ENCODE results near the gene UNG.

UNG gene

GRCh38 chr12:109147954-109148353 lies 50.6 kb downstream of the UNG start:
- ATAC-seq, result no peak

GRCh38 chr12:109150124-109150640 lies 52.8 kb downstream of the UNG start:
- DNase-seq (no peak), ATAC-seq (no peak)
- Mint-ChIP-seq H3K27ac (no peak overlapping the region), H3K9me3 (no peaks in the 10 kb centered on the region), H3K27me3 (no peaks in the 10 kb centered on the region), H3K4me3 (no peak overlapping the region), H3K4me1 (peaks cover 11% of the 10 kb centered on the region), H3K36me3 (ENCODE audit: low read depth) (no peaks in the 10 kb centered on the region)

More at GRCh38 chr12:109147954-109148353, 50.6 kb downstream of the UNG start:
- Mint-ChIP-seq H3K27me3 (no peaks in the 10 kb centered on the region), H3K9me3 (no peaks in the 10 kb centered on the region), H3K36me3 (ENCODE audit: low read depth) (no peaks in the 10 kb centered on the region), H3K27ac (no peak overlapping the region), H3K4me1 (no peaks in the 10 kb centered on the region), H3K4me3 (no peak overlapping the region)
- no peak for DNase-seq

- H3K36me3 Mint-ChIP-seq (ENCODE audit: low read depth), result no peaks in the 10 kb centered on the region
- no peak for ATAC-seq
- H3K4me3 Mint-ChIP-seq, result no peak overlapping the region
- DNase-seq, result no peak
- H3K4me1 Mint-ChIP-seq, result peaks cover 16% of the 10 kb centered on the region
- H3K27ac Mint-ChIP-seq, result no peak overlapping the region
- H3K9me3 Mint-ChIP-seq, result no peaks in the 10 kb centered on the region
- H3K27me3 Mint-ChIP-seq, result no peaks in the 10 kb centered on the region
Observed at GRCh38 chr12:109151457-109151856, 54.1 kb downstream of the UNG start.

- Mint-ChIP-seq H3K9me3 (no peaks in the 10 kb centered on the region), H3K27me3 (no peaks in the 10 kb centered on the region), H3K27ac (no peak overlapping the region), H3K4me1 (peaks cover 16% of the 10 kb centered on the region), H3K36me3 (ENCODE audit: low read depth) (no peaks in the 10 kb centered on the region), H3K4me3 (peak overlapping the region; percentile 72)
- DNase-seq (peak; percentile 3), ATAC-seq (no peak)
Observed at GRCh38 chr12:109153821-109154441, 56.5 kb downstream of the UNG start.

- ATAC-seq (peak; percentile 93), DNase-seq (peak; percentile 79)
- Mint-ChIP-seq H3K4me3 (peak overlapping the region; percentile 88), H3K27me3 (no peaks in the 10 kb centered on the region), H3K36me3 (ENCODE audit: low read depth) (no peaks in the 10 kb centered on the region), H3K4me1 (peaks cover 16% of the 10 kb centered on the region), H3K9me3 (no peaks in the 10 kb centered on the region), H3K27ac (peak overlapping the region; percentile 77)
Observed at GRCh38 chr12:109154451-109155438, 57.3 kb downstream of the UNG start.

GRCh38 chr12:109156036-109156435 lies 58.6 kb downstream of the UNG start:
- Mint-ChIP-seq H3K27ac (no peak overlapping the region), H3K4me3 (no peak overlapping the region), H3K4me1 (peaks cover 16% of the 10 kb centered on the region)

GRCh38 chr12:109156586-109156985 lies 59.2 kb downstream of the UNG start:
- ATAC-seq (no peak), DNase-seq (no peak)
- H3K9me3 Mint-ChIP-seq, result no peaks in the 10 kb centered on the region
- H3K4me3 Mint-ChIP-seq, result no peak overlapping the region
- no peaks in the 10 kb centered on the region for H3K27me3 Mint-ChIP-seq
- no peaks in the 10 kb centered on the region for H3K36me3 Mint-ChIP-seq (ENCODE audit: low read depth)
- H3K4me1 Mint-ChIP-seq, result peaks cover 16% of the 10 kb centered on the region
- no peak overlapping the region for H3K27ac Mint-ChIP-seq

More at GRCh38 chr12:109156036-109156435, 58.6 kb downstream of the UNG start:
- DNase-seq (no peak), ATAC-seq (no peak)
- Mint-ChIP-seq H3K9me3 (no peaks in the 10 kb centered on the region), H3K27me3 (no peaks in the 10 kb centered on the region), H3K36me3 (ENCODE audit: low read depth) (no peaks in the 10 kb centered on the region)

GRCh38 chr12:109157986-109158385 lies 60.6 kb downstream of the UNG start:
- H3K27me3 Mint-ChIP-seq, result no peaks in the 10 kb centered on the region
- ATAC-seq, result no peak
- H3K4me1 Mint-ChIP-seq, result peaks cover 16% of the 10 kb centered on the region
- H3K4me3 Mint-ChIP-seq, result no peak overlapping the region
- H3K36me3 Mint-ChIP-seq (ENCODE audit: low read depth), result no peaks in the 10 kb centered on the region
- no peak for DNase-seq
- H3K9me3 Mint-ChIP-seq, result no peaks in the 10 kb centered on the region
- no peak overlapping the region for H3K27ac Mint-ChIP-seq

GRCh38 chr12:109160433-109160832 lies 63.0 kb downstream of the UNG start:
- no peak for DNase-seq
- no peak for ATAC-seq
- H3K36me3 Mint-ChIP-seq (ENCODE audit: low read depth), result no peaks in the 10 kb centered on the region
- no peaks in the 10 kb centered on the region for H3K27me3 Mint-ChIP-seq
- H3K27ac Mint-ChIP-seq, result no peak overlapping the region
- no peaks in the 10 kb centered on the region for H3K9me3 Mint-ChIP-seq
- no peak overlapping the region for H3K4me3 Mint-ChIP-seq
- peaks cover 2% of the 10 kb centered on the region for H3K4me1 Mint-ChIP-seq
